HepG2 (cell line): ENCODE measurements around the gene AGAP1. TPM values are rescaled to one million over a fixed set of nuclear protein-coding genes. Genes with fewer than 3 reads are reported as not detected.

Source experiments
- AHR ChIP-seq: IDR thresholded peaks from 2 replicates; pipeline ENCODE4 v1.6.1; 2018; ENCODE audit warnings: missing genetic modification reagents, missing compliant biosample characterization
- BORCS8-MEF2B ChIP-seq: sonication (generic); formaldehyde crosslinking; IDR thresholded peaks from 2 replicates; pipeline ENCODE4 v1.8.0; 2022; ENCODE audit warnings: mild to moderate bottlenecking, missing genetic modification reagents
- GABPB1 ChIP-seq: IDR thresholded peaks from 2 replicates; pipeline ENCODE4 v1.6.1; 2016; ENCODE audit warnings: mild to moderate bottlenecking, missing genetic modification reagents, moderate library complexity, missing compliant biosample characterization
- HES4 ChIP-seq: sonication (generic); formaldehyde crosslinking; IDR thresholded peaks from 2 replicates; pipeline ENCODE4 v1.9.0; 2021; ENCODE audit warnings: mild to moderate bottlenecking, missing genetic modification reagents, borderline replicate concordance
- KDM5B ChIP-seq: sonication (generic); formaldehyde crosslinking; IDR thresholded peaks from 2 replicates; pipeline ENCODE4 v1.4.0; 2020; ENCODE audit warnings: missing genetic modification reagents, mild to moderate bottlenecking, borderline replicate concordance
- MZF1 ChIP-seq: sonication (generic); formaldehyde crosslinking; IDR thresholded peaks from 2 replicates; pipeline ENCODE4 v1.8.1; 2023; ENCODE audit warnings: mild to moderate bottlenecking, missing genetic modification reagents, borderline replicate concordance
- SALL1 ChIP-seq: sonication (generic); formaldehyde crosslinking; IDR thresholded peaks from 2 replicates; pipeline ENCODE4 v1.8.0; 2022; ENCODE audit warnings: mild to moderate bottlenecking, missing genetic modification reagents
- STAG1 ChIP-seq: sonication (generic); formaldehyde crosslinking; IDR thresholded peaks from 2 replicates; pipeline ENCODE4 v1.4.0; 2020; ENCODE audit warnings: missing genetic modification reagents
- TCF12 ChIP-seq, 2 experiments: fragments of 450-650 bp in 1 of 2; sonication (generic) in 1 of 2; formaldehyde crosslinking in 1 of 2; IDR thresholded peaks; 2 replicates each; pipeline versions ENCODE4 v1.6.1 to v1.8.0; 2017 to 2022; ENCODE audit warnings: antibody characterized with exemption in 1 of 2, mild to moderate bottlenecking in 1 of 2, missing genetic modification reagents in 1 of 2, moderate library complexity in 1 of 2
- TEAD3 ChIP-seq: optimal IDR thresholded peaks from 2 replicates; pipeline ENCODE3; 2016; ENCODE audit warnings: borderline replicate concordance
- ZBTB38 ChIP-seq: sonication (generic); formaldehyde crosslinking; IDR thresholded peaks from 2 replicates; pipeline ENCODE4 v1.5.1; 2020; ENCODE audit warnings: mild to moderate bottlenecking, missing genetic modification reagents
- ZNF225 ChIP-seq: sonication (generic); formaldehyde crosslinking; IDR thresholded peaks from 2 replicates; pipeline ENCODE4 v1.4.0; 2020; ENCODE audit warnings: mild to moderate bottlenecking, missing genetic modification reagents
- ZNF558 ChIP-seq: sonication (generic); formaldehyde crosslinking; IDR thresholded peaks from 2 replicates; pipeline ENCODE4 v1.9.0; 2022; ENCODE audit warnings: mild to moderate bottlenecking, missing genetic modification reagents, borderline replicate concordance
- ZNF570 ChIP-seq: sonication (generic); formaldehyde crosslinking; IDR thresholded peaks from 2 replicates; pipeline ENCODE4 v1.4.0; 2020; ENCODE audit warnings: mild to moderate bottlenecking, missing genetic modification reagents, borderline replicate concordance
- ZNF776 ChIP-seq: sonication (generic); formaldehyde crosslinking; IDR thresholded peaks from 2 replicates; pipeline ENCODE4 v1.4.0; 2020; ENCODE audit warnings: mild to moderate bottlenecking, missing genetic modification reagents
- ZZZ3 ChIP-seq: sonication (generic); formaldehyde crosslinking; IDR thresholded peaks from 2 replicates; pipeline ENCODE4 v1.4.0; 2020; ENCODE audit warnings: missing genetic modification reagents, mild to moderate bottlenecking, borderline replicate concordance
- polyA plus RNA-seq, 8 experiments: library from polyadenylated mRNA; depleted of rRNA in 3 of 8; stranded (reverse) in 7 of 8; unstranded in 1 of 8; fragments of >200 nt; fragmentation: Illumina TruSeq in 4 of 8; extraction: Trizol in 4 of 8; gene quantifications; 2 replicates each; pipeline versions ENCODE4 v1.2.1 to v1.2.3, GENCODE V29; 2011 to 2016; ENCODE audit warnings: low read depth in 4 of 8, missing spikeins in 1 of 8, mixed read lengths in 1 of 8; ENCODE audit not compliant: insufficient read depth in 1 of 8
- total RNA-seq, 5 experiments: library from RNA; depleted of rRNA; stranded (reverse); fragments of >200 nt; fragmentation: Illumina TruSeq; extraction: Trizol; gene quantifications; 2 replicates each; pipeline ENCODE4 v1.2.3, GENCODE V29; 2016; ENCODE audit warnings: low read depth in 1 of 5
- TF ChIP-seq, protein P1 (sequence below): IDR thresholded peaks from 2 replicates; pipeline ENCODE4 v1.6.1; 2016
- TF ChIP-seq, protein P2 (sequence below): sonication (generic); formaldehyde crosslinking; IDR thresholded peaks from 2 replicates; pipeline ENCODE4 v1.5.1; 2020; ENCODE audit warnings: mild to moderate bottlenecking, missing genetic modification reagents, moderate library complexity
- TF ChIP-seq, protein P3 (sequence below): sonication (generic); formaldehyde crosslinking; IDR thresholded peaks from 2 replicates; pipeline ENCODE4 v1.8.1; 2023; ENCODE audit warnings: mild to moderate bottlenecking, missing genetic modification reagents
- TF ChIP-seq, protein P4 (sequence below): sonication (generic); formaldehyde crosslinking; IDR thresholded peaks from 2 replicates; pipeline ENCODE4; 2020; ENCODE audit warnings: missing genetic modification reagents, mild to moderate bottlenecking, borderline replicate concordance

AGAP1 gene
- total and polyA plus RNA-seq, 2 of the 13 experiments (the other 11 are each of a cell fraction or from before 2014, with no cell fraction given) = 21.2 to 32.7 TPM

DNA sequence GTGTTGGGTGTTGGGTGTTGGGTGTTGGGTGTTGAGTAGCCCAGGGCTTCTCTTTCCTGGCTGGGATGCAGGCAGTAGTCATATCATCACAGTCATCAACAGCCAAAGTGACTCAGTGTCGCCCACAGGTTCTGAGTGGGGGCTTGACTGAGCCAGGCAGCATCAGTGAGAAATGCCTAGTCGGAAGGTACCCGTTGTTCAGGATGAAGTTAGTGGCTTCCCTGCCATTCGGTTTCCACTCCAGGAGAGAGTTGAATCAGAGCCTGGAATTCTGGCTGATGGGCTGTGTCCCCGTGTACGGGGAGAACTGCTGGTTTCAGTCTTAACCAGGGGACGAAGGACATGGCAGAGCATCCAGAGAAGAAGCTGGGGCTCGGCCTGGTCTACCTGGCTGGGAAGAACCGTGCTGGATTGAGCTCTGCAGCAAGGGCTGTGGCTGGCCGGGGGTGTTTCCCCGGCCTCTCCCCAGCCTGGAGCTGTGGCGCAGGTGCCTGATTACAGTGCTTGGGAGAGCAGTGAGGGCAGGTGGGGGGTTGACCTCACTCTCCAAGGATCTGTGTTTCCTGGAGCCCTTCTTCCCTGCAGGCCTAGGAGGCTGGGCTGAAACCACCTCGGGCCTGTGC lies 49.4 kb downstream of the AGAP1 start (continued):
- TF ChIP-seq, protein P1, sequence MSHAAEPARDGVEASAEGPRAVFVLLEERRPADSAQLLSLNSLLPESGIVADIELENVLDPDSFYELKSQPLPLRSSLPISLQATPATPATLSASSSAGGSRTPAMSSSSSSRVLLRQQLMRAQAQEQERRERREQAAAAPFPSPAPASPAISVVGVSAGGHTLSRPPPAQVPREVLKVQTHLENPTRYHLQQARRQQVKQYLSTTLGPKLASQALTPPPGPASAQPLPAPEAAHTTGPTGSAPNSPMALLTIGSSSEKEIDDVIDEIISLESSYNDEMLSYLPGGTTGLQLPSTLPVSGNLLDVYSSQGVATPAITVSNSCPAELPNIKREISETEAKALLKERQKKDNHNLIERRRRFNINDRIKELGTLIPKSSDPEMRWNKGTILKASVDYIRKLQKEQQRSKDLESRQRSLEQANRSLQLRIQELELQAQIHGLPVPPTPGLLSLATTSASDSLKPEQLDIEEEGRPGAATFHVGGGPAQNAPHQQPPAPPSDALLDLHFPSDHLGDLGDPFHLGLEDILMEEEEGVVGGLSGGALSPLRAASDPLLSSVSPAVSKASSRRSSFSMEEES (CRISPR knock-in tag) = no peak
- TF ChIP-seq, protein P2, sequence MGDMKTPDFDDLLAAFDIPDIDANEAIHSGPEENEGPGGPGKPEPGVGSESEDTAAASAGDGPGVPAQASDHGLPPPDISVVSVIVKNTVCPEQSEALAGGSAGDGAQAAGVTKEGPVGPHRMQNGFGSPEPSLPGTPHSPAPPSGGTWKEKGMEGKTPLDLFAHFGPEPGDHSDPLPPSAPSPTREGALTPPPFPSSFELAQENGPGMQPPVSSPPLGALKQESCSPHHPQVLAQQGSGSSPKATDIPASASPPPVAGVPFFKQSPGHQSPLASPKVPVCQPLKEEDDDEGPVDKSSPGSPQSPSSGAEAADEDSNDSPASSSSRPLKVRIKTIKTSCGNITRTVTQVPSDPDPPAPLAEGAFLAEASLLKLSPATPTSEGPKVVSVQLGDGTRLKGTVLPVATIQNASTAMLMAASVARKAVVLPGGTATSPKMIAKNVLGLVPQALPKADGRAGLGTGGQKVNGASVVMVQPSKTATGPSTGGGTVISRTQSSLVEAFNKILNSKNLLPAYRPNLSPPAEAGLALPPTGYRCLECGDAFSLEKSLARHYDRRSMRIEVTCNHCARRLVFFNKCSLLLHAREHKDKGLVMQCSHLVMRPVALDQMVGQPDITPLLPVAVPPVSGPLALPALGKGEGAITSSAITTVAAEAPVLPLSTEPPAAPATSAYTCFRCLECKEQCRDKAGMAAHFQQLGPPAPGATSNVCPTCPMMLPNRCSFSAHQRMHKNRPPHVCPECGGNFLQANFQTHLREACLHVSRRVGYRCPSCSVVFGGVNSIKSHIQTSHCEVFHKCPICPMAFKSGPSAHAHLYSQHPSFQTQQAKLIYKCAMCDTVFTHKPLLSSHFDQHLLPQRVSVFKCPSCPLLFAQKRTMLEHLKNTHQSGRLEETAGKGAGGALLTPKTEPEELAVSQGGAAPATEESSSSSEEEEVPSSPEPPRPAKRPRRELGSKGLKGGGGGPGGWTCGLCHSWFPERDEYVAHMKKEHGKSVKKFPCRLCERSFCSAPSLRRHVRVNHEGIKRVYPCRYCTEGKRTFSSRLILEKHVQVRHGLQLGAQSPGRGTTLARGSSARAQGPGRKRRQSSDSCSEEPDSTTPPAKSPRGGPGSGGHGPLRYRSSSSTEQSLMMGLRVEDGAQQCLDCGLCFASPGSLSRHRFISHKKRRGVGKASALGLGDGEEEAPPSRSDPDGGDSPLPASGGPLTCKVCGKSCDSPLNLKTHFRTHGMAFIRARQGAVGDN (CRISPR knock-in tag) = peak; percentile 57
- TF ChIP-seq AHR (CRISPR knock-in tag) (0 out of 2 replicates have a peak, but pooled peaks have one; percentile 21), BORCS8-MEF2B (peak; percentile 16; the same call in 1 of the 2 replicates), ZBTB38 (CRISPR knock-in tag) (peak; percentile 63; the same call in 1 of the 2 replicates), ZNF776 (CRISPR knock-in tag) (0 out of 2 replicates have a peak, but pooled peaks have one; percentile 8), MZF1 (no peak), GABPB1 (CRISPR knock-in tag) (0 out of 2 replicates have a peak, but pooled peaks have one; percentile 32), SALL1 (peak; percentile 53; the same call in 1 of the 2 replicates), STAG1 (CRISPR knock-in tag) (no peak), ZNF558 (no peak), TEAD3 (CRISPR knock-in tag) (peak; percentile 51), ZNF225 (CRISPR knock-in tag) (peak; percentile 51; the same call in 1 of the 2 replicates), ZNF570 (no peak), TCF12 (IDR thresholded peaks at IDR 0.05) (no peak), TCF12 (CRISPR knock-in tag; IDR thresholded peaks at IDR 0.05) (peak; percentile 13; the same call in 1 of the 2 replicates), ZZZ3 (CRISPR knock-in tag) (no peak), HES4 (CRISPR knock-in tag) (peak; percentile 28; the same call in 1 of the 2 replicates), KDM5B (0 out of 2 replicates have a peak, but pooled peaks have one; percentile 12)
- TF ChIP-seq, protein P3, sequence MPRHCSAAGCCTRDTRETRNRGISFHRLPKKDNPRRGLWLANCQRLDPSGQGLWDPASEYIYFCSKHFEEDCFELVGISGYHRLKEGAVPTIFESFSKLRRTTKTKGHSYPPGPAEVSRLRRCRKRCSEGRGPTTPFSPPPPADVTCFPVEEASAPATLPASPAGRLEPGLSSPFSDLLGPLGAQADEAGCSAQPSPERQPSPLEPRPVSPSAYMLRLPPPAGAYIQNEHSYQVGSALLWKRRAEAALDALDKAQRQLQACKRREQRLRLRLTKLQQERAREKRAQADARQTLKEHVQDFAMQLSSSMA (CRISPR knock-in tag) = 0 out of 2 replicates have a peak, but pooled peaks have one; percentile 70
- TF ChIP-seq, protein P4, sequence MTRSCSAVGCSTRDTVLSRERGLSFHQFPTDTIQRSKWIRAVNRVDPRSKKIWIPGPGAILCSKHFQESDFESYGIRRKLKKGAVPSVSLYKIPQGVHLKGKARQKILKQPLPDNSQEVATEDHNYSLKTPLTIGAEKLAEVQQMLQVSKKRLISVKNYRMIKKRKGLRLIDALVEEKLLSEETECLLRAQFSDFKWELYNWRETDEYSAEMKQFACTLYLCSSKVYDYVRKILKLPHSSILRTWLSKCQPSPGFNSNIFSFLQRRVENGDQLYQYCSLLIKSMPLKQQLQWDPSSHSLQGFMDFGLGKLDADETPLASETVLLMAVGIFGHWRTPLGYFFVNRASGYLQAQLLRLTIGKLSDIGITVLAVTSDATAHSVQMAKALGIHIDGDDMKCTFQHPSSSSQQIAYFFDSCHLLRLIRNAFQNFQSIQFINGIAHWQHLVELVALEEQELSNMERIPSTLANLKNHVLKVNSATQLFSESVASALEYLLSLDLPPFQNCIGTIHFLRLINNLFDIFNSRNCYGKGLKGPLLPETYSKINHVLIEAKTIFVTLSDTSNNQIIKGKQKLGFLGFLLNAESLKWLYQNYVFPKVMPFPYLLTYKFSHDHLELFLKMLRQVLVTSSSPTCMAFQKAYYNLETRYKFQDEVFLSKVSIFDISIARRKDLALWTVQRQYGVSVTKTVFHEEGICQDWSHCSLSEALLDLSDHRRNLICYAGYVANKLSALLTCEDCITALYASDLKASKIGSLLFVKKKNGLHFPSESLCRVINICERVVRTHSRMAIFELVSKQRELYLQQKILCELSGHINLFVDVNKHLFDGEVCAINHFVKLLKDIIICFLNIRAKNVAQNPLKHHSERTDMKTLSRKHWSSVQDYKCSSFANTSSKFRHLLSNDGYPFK (CRISPR knock-in tag) = peak; percentile 31; the same call in 1 of the 2 replicates
